Kidney tubule cell (primary cell): ENCODE results near the gene EFCC1.

ENCODE experiments used
- DNase-seq: peaks from one replicate; pipeline ENCODE4 v3.0.0-alpha.2; 2018; ENCODE audit warnings: low spot score

EFCC1 gene

GRCh38 chr3:128994581-128995546 is 6.2 kb upstream of the EFCC1 start:
- no peak for DNase-seq

DNA sequence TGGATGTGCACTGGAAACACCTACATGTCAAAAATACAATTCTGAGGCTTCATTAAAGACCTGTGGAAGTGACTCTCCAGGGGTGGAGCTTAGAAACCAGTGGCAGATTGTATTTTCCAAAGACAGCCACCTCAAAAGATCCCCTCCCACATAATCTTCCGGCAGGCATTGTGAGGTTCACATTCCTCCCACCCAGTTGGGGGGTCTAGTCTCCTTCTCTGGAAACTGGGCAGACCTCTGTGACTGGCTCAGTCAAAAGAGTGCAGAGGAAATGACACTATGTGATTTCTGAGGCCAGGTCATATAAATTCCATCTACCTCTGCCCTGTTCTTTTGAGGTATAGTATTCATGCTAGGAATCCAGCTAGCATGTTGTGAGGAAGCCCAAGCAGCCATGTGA is 5.4 kb upstream of the EFCC1 start:
- no peak for DNase-seq

DNA sequence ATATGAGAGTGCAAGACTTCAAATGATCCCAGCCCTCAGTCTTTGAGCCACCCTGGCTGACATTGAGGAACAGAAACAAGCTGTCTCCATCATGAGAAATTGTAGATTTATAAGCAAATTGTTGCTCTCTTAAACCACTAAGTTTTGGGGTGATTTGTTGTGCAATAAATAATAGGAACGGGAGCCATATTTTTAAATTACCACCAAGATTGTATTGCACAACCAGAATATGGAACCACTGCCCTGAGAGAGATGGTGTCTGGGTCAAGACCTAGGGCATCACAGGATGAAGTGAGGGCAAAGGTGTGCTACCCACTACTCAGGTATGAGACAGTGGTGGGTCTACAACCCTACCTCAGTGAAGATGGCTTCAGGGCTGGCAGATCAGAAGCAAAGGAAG is 4.9 kb upstream of the EFCC1 start:
- DNase-seq, result no peak

- no peak for DNase-seq
These were observed 4.4 kb upstream of the EFCC1 start for GRCh38 chr3:128996726-128997125.

GRCh38 chr3:128997486-128998133 is 3.5 kb upstream of the EFCC1 start:
- DNase-seq, result no peak

DNA sequence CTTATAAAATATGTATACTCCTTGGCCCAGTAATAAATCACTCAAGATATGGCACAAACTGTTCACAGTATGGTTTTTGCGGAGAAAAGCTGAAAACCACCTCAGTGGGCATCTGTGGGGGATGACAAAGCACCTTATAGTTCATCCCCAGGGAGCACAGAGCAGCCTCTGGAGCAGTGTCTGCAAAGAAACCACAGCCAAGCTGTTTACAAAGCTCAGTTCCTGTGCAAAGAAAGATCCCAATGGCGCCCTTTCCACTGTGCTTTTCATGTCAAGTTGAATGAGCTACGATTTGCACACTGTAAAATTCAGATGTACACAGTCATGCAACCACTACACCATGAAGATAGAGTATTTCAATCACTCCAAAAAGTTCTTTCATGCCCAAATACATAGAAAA is 2.5 kb upstream of the EFCC1 start:
- no peak for DNase-seq

- no peak for DNase-seq
These were observed 2.0 kb upstream of the EFCC1 start for GRCh38 chr3:128999102-128999501.

DNA sequence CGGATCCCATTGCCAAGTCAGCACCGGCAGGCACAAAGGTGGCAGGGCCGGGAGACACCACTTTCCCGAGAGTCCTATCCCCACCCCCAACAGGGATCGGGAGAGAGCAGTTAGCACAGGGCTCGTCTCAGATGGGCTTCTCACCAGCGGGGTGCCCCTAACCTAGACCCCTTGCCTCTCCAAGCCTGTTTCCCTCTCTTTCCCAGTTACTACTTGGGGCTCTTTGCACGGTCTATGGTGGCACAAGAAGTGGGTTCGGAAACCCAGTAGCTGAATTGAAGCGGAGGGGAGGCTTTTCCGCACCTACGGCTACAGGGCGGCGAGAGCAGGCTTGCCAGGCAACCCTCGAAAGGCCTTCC is 383 bp upstream of the EFCC1 start:
- no peak for DNase-seq

GRCh38 chr3:129001806-129002572 is 885 bp downstream of the EFCC1 start:
- DNase-seq, result peak; percentile 10

- no peak for DNase-seq
These were observed 1.8 kb downstream of the EFCC1 start for GRCh38 chr3:129002573-129003569.

DNA sequence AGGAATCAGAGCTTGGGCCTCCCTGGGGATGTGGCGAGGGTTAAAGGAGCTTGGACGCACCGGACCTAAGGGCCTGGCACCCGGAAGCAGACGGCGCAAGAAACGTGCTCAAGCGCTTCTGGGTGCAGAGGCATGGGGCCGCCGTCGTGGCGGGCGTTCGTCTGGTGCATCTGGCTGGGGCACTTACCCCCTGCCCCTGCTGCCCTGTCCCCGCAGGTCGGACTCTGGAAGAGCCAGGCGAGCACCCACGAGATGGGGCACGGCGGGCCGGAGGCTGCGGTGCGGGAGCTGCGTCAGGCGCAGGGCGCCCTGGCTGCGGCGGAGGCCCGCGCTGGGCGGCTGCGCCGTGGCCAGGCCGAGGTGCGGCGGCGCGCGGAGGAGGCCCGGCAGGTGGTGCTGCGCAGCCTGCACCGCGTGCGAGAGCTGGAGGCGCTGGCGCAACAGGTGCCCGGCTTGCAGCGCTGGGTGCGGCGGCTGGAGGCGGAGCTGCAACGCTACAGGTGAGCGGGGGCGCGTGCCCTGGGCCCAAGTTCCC is 2.5 kb downstream of the EFCC1 start:
- peak; percentile 57 for DNase-seq

- DNase-seq, result no peak
These were observed 3.7 kb downstream of the EFCC1 start for GRCh38 chr3:129004639-129005295.

DNA sequence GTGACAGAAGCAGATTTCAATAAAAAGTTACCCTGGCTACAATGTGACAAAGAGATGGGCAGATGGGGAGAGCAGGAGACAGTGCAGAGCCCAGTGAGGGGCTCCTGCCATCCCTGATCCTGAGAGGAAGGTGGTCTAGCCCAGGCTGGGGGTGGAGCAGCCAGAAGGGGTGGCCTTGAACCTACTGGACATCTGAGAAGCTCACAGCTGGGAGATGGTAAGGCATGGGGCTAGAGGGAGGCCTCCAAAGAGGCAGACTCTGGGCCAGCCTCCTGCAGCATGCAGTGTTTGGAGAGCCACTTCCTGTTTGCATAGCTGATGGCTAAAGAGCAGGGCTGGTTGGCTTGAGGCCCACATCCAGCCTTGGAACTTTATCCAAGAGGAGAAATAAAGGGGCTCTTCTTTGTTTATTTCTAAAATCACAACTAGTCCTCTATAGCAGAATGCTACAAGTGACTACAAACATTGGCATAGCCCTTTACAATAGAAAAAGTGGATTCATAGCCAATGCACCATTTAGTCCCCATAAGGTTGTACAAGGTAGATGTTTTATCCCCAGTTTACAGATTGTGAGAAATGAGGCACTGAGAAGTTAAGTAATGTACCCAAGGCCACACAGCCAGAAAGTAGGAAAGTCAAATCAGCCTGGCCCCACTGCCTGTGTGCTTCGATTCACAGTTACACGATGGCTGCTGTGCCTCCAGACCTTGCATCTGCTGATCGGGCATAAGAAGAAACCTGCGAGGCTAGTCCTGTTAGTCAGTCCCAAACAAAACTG is 4.6 kb downstream of the EFCC1 start:
- DNase-seq, result no peak

GRCh38 chr3:129006864-129007263 is 5.8 kb downstream of the EFCC1 start:
- no peak for DNase-seq

- no peak for DNase-seq
These were observed 6.7 kb downstream of the EFCC1 start for GRCh38 chr3:129007792-129008191.

DNA sequence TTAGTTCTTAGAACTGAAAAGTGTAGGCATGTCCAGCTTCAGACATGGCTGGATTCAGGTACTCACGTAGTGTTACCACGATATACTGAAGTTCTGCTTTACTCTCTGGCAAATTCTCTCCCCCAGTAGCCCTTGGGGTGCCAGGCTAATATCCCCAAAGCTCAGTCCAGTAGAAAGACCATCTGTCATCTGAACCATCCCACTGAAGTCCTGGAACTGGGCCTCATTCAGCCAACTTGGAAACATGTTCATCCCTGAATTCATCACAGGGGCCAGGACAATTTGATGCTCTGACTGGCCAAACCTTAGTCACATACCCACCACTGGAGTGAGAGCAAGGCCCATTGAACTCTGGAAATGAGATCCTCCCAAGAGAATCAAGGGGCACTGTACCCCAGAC is 8.2 kb downstream of the EFCC1 start:
- no peak for DNase-seq

DNA sequence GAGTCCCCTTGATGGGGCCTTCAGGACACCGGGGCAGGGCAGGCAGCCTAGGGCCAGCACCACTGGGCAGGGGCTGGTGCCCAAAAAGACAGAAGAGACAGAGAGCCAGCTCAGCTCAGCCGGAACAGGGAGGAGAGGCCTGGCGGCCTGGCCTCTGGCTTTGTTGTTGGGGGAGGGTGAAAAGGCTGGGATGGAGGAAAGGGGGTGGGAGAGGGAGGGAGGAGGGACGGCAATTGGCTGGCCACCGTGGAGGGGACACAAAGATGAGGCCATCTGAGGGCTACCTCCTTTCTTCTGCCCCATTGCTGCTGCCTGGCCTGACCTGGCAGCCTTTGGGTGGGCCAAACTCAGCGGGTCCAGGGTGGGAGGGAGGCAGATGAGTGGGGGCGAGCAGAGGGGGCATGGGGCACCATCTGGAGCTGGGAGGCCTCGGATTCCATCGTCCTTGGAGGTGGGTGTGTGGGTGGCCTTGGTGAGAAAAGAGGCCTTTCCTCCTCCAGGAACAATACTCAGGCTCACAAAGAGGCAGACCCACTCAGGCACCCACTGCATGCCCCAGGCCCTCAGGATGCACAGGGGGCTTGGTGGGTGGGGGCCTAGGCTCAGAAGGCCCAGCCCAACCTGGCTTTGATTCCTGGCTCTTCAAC is 9.3 kb downstream of the EFCC1 start:
- DNase-seq, result no peak

- peak; percentile 13 for DNase-seq
These were observed 12.4 kb downstream of the EFCC1 start for GRCh38 chr3:129013491-129013891.

DNA sequence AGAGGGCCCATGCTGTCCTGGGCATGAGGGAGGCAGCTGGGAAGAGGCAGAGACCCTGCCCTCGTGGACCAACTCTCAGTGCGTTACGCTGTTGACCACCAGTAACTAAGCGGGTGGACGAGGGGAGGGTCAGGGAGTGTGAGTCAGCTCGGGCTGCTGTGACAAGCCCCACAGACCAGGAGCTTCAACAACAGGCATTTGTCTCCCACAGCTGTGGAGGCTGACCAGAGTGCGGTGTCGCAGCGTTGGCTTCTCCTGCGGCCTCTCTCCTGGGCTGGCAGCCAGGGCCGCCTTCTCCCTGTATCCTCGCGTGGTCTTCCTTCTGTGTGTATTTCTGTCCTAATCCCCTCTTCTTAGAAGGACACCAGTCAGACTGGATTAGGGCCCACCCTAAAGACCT is 13.0 kb downstream of the EFCC1 start:
- DNase-seq, result no peak
